ENCODE measurements around the gene MOG.

The MOG gene

DNA sequence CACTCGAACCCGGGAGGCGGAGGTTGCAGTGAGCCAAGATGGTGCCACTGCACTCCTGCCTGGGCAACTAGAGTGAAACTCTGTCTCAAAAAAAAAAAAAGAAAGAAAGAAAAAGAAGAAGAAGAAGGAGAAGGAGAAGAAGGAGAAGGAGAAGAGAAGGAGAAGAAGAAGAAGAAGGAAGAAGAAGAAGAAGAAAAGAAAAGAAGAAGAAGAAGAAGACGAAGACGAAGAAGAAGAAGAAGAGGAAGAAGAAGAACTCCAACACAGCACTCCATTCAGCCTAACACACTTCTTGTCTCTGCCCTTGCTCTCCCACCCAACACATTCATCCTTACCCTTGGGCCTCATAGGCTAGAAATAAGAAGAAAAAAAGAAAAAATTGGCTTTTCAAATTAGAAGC, 17.1 kb downstream of the MOG start:
- no peak for DNase-seq (ENCODE audit: extremely low read depth in 1 of 2, low read depth in 1 of 2)

DNA sequence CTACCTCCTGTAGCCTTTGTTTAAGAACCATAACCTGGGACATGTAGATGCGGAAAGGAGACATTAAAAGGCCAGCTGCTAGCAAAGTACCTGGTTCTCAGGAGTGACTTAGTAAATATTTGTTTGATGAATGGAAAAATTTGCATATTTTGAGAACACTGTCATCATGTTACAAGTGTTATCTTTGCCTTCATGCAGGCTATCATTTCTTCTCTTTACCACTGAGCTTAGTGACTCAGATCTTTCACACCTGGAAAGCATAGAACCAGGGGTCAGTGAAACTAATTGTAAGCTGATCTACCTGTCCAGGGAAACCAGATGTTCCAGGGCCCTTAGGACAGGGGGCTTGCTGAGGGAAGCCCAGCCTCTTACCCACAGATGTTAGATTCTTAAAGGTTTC, 18.7 kb downstream of the MOG start:
- DNase-seq (ENCODE audit: extremely low read depth in 1 of 2, low read depth in 1 of 2), result no peak

DNA sequence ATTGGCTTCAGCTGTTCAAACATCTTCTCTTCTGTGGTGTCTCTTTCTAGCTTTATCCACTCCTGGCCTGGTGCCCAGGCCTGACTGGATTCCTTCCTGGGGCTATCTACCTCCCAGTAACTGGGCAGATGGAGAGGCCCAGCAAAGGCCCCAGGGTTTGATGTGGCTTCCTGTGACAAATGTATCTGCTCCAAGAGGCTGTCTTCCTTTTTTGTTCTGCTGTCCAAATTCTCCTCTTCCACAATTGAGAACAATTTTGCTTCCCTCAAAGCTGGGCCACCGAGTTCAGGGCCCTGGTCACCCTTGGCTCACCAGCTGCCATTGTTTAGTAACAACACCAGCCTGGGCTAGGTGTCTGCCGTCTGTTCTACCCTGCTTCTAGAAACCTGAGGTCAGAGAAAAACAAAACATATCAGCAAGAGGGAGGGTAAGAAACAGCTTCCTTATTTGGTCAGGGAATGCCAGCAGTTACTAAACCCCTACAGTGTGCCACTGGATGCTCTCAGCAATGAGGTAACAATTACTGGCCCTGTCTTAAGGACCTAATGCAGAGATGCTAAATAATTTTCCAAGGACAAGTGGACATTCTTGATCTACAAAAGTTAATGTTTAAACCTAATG, 20.2 kb downstream of the MOG start:
- no peak for DNase-seq (ENCODE audit: extremely low read depth in 1 of 2, low read depth in 1 of 2)

DNA sequence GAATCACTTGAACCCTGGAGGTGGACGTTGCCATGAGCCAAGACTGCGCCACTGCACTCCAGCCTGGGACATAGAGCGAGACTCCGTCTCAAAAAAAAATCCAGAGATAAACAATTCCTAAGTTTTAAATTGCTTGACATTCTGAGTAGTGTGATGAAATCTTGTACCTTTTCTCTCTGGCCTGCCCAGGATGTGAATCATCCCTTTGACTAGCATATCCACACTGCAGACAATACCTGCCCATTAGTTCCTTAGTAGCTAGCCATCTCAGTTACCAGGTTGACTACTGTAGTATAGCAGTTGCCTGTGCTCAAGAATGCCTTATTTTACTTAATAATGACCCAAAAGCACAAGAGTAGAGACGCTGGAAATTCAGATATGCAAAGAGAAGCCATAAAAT, 21.2 kb downstream of the MOG start:
- no peak for DNase-seq (ENCODE audit: extremely low read depth in 1 of 2, low read depth in 1 of 2)

DNA sequence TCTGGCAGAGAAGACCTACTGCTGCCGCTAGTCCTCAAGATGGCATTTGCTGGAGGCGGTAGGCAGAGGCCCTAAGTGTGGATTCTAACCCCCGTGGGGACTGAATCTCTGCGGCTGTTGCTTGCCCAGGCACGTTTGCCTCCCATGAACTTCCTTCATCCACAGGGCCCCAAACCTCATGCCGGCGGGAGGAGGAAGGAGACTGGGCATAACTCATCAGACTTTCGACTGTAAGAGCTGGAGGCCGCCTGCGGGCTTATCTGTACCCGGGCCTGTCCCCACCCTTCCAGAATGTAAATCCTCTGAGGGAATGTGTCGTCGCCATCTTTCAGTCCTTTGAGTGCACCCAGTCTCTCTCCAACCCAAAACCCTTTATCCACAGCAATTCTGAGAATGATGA, 23.1 kb downstream of the MOG start:
- no peak for DNase-seq (ENCODE audit: extremely low read depth in 1 of 2, low read depth in 1 of 2)

DNA sequence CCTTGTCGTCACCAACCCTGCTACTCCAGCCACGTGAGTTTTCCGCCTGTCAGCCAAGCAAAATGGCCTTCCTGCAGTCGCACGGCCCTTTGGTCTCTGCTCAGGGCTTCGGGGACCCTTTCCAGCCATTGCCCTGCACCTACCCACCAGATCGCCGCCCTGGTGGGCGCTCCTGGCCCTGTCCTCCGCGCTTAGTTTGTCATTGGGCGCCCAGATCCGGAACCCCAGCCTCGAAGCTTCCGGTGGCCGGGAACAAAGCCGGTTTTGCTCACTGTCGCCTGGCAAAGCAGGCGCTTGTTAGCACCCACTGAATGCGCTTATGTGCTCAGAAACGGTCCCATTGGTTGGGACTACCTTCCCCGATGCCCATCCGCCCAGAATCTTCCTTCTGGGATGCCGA, 23.5 kb downstream of the MOG start:
- no peak for DNase-seq (ENCODE audit: extremely low read depth in 1 of 2, low read depth in 1 of 2)

DNA sequence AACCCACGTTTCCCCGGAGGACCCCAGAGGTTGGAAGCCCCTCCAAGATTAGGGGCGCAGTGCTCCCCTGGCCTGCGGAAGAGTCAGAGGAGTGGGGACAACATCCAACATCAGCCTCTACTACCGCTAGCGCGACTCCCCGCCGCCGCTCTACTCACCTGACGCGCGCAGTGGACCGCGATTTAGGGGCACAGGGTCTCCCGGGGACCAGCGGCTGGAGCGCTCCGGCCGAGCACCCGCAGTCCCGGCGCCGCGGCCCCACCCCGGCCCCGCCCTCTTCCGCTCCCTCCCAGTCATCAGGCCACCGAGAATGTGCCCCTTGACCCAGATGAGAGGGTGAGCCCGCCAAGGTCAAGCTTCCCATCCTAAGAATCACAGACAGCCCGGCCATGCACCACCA, 24.0 kb downstream of the MOG start, which contains the start of gene ZFP57:
Gene ZFP57 (minus strand): TSS at position 249 of the 400 bp plus-strand sequence. CDS start 4,149 bp downstream, outside the sequence.
- DNase-seq (ENCODE audit: extremely low read depth in 1 of 2, low read depth in 1 of 2), result no peak

DNA sequence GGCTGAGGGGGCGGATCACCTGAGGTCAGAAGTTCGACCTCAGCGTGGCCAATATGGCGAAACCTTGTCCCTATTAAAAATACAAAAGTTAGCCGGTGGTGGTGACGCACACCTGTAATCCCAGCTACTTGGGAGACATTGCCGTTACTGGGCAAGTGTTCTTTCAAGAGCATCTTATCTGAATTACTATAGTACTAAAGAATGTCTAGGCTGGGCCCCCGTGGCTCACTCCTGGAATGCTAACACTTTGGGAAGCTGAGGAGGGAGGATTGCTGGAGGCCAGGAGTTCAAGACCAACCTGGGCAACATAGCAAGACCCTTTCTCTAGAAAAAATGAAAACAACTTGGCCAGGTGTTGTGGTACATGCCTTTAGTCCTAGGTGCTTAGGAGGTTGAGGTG, 24.9 kb downstream of the MOG start:
- DNase-seq (ENCODE audit: extremely low read depth in 1 of 2, low read depth in 1 of 2), result no peak

DNA sequence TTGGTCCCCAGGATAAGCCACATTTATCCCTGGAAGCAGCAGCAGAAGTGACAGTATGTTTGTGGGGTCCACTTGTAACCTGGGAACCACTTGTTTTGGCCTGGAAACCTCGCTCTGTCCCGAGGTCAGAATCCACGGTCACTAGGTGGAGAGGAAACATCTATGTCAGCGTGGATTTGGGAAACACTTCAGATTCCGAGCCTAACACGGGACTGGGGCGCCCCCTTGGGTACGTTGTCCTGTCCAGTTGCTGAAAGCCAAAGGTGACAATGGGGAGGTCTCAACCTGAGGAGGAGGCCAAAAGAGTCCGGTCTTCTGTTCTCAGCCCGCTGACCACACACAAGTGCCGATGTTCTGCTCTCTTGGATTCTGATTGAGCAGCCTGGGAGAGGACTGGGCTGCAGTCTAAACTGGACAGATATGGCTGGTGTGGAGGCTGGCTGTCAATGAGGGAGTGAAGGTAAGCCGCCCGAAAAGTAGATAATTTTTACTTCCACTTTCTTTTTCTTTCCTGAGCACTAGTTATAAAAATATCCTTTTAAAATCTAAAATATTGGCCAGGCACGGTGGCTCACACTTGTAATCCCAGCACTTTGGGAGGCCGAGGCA, 28.9 kb downstream of the MOG start:
- DNase-seq (ENCODE audit: extremely low read depth in 1 of 2, low read depth in 1 of 2), result no peak

DNA sequence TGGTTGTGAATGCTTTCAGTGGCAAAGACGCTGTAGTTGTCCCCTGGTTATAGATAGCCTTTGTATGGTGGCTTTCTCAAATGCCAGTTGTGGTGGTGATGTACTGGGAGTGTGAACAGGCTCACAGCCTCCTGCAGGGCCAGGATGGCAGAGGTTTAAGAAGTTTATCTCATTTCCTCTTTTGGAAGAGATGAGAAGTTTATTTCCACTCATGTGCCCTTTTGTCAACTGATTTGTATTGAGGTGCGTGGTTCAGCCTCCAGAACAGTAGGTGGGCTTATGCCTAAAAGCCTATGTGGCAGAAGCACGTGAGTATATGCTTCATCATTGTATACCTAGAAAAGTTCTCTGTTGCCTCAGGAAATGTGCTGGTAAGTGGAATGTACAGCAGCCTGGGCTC, 37.7 kb downstream of the MOG start:
- no peak for DNase-seq (ENCODE audit: extremely low read depth in 1 of 2, low read depth in 1 of 2)

DNA sequence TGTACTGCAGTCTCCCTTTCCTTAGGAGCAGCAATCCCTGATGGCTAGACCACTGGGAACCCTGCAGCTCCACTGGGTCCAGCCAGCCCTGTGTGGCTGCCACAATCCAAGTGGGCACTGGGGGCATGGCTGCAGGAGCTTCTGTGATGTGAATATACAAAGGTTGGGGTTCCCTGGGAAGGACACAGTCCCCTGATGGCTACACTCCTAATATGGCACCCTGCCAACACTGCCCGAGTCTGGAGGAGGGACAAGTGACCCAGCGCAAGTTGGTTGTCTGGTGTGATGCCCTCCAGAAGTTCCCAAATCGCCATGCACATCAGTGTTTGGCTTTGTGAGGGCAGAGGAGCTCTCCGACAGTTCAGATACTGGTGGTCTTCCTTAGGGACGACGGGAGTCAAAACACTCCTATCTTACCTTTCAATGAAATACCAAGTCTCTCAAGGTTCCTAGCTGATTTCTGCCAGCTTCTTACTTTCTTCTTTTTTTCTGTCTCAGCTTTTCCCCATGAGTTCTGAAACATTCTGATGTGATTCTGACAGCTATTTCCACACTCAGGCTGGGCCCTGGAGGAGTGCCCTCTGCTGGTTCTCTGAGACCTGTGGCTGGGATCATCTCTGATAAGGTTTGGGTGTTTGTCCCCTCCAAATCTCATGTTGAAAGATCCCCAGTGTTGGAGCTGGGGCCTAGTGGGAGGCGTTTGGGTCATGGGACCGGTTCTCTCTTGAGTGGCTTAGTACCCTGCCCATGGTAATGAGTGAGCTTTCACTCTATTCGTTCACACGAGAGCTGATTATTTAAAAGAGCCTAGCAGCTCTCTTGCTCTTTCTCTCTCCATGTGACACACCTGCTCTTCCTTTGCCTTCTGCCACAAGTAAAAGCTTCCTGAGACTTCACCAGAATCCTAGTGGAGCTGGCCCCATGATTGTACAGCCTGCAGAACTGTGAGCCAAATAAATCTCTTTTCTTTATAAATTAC, 39.5 kb downstream of the MOG start:
- no peak for DNase-seq (ENCODE audit: extremely low read depth in 1 of 2, low read depth in 1 of 2)

DNA sequence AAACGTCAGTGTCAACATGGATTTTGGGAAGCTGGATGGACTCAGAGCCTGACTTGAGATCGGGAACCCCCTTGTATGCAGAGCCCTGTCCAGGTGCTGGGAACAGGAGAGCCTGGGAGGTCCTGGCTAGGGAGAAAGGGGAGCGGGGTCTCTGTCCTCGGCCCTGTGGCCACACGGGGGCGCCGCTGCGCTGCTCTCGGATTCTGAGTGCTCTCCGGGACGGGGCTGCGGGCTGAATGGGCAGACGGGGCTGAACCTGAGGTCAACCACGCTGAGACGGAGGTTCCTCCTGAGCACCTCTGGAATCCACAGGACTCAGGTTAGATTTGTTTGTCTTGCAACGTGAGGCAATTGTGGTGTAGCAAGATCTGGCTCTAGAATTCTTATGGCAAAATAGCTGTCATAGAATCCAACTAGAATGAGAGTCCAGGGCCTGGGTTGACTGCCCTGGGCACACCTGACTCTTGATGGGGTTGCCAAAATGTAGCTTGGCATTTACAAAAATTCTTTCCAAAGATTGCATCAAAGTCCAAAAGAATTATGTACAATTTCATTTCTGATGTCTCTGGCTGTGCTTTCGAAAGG, 45.7 kb downstream of the MOG start:
- peak; percentile 55 to 74 for DNase-seq (ENCODE audit: extremely low read depth in 1 of 2, low read depth in 1 of 2)

DNA sequence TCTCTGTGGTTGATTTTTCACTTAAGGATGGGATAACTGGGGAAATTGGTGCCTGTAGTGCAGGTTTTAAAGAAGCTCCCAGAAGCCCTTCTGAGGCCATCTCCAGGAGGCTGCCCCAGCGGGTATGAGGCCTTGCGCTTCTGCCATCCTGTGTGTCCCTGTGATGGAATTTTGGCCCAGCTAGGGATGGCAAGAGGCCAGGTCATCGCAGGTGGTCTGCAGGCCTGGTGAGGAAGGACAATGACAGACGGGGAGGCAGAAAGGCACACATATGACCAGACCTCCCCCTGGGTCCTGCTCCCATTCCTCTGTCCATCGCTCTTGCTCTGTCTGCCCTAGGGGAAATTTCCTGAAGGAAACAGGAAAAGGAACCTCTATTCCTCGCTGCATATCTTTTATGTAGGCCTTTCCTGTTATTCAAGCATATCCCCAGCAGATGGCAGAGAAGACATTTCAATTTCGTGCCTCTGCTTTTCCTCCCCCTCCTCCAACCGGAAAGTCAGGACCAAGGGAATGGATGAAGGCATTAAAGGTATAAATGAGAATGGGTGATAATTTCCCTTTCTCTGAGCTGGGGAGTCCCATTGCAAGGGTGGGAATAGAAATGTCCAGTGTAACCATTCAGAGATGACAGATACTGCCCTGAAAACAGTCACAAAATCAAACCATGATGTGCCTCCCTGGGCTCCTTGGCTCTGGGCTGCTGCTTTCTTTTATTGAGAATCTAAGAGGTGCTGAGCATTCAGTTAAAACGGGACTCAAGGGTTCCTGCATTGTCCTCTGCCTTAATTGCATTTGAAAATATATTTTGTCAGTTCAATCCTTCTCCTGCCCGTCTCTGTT, 48.7 kb downstream of the MOG start:
- no peak for DNase-seq (ENCODE audit: extremely low read depth in 1 of 2, low read depth in 1 of 2)

DNA sequence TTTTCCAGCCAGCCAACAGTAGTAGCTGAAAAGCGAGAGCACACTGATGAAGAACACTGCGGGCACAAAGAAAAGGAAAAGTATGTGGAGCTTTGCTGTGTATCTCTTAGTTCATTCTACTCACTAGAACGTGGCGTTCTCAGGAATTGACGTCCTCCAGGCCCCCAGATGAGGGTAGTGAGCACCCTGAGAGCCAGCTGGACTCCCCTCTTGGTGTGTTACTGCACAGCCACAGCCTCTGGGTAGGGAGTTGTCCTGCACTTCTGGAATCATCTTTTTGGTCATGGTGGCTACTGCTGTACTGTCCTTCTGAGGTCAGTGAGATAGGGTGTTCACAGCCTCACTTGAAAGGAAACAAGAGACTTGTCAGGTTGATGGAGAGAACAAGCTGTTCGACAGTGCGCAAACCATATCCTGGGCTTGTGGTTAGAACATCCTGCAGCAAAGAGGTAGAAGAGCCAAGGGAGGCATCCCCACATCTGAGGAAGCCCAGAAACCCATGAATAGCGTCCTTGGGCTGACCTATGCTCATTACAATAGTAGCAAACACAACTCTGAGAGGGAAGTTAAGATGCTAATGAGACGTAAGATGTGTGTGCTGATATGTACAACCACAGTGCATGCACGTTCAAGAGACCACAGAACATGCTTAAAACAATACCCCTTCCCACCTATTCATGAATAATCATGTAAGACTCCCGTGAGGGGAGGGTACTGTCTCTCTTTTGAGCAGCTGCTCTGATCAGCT, 51.7 kb downstream of the MOG start:
- peak in 1 of 2 donors; percentile 25 for DNase-seq (ENCODE audit: extremely low read depth in 1 of 2, low read depth in 1 of 2)

DNA sequence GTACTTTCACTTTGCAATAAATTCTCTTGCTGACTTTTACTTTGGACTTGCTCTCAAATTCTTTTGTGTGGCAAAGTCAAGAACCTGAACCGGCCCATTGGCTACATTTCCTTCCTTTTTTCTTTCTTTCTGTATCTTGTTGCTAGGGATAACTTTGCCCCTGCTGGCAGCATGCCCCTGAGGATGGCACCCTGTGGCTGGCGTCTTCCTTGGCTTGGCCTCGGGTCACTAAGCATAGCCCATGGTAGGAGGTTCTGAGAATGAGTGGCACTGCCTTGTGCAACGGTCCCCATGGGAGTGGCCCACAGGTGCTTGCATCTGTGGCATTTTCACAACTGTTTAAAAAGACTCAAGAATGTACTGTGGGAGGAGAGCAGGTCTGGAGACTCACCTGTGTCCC, 52.3 kb downstream of the MOG start:
- no peak for DNase-seq (ENCODE audit: extremely low read depth in 1 of 2, low read depth in 1 of 2)

DNA sequence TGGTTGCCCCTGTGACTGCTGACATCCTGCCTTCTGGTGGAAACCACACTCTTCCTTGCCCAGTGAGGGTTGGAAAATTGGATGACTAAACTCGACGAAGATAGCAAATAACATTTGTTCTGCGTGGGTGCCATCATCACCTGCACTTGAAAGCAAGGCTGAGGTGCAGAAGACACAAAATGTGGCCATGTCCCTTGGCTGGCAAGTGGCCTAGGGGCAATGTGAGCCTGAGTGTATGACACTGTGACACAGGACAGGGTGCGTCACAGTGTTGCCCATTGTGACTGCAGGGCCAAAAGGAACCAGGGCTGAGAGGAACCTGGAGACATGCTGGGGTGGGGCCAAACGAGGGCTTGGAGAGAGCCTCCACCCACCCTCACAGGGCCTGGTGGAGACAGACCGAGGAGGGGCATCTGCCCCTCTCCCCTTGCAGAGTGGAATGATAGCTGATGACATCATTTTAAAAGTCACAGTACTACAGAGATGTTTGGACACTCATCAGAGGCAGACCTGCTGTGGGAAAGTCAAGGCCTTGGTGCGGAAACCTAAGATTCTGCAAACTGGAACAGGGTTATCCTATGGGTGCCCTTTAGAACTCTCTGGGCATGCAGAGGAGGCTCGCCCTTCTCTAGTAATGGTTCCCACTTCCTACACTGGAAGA, 53.5 kb downstream of the MOG start:
- DNase-seq (ENCODE audit: extremely low read depth in 1 of 2, low read depth in 1 of 2), result no peak

DNA sequence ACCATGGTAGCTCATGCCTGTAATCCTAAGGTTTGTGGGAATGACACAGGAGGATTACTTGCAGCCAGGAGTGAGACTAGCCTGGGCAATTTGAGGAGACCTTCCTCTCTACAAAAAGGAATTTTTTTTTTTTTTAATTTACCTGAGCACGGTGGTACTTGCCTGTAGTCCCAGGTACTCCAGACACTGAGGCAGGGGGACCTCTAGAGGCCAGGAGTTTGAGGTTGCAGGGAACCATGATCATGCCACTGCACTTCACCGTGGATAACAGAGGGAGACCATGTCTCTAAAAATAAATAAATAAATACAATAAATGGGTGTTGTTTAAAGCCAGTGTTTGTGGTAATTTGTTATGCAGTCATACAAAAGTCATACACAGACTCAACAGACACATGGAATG, 64.0 kb downstream of the MOG start:
- no peak for DNase-seq (ENCODE audit: extremely low read depth in 1 of 2, low read depth in 1 of 2)
